C4-2B (cell line): ENCODE data around the gene AKNA.

ENCODE experiments used
- H3K27ac ChIP-seq: fragments of 450-650 bp; 2 replicates; pipeline ENCODE4 v1.5.1; 2017
- CTCF ChIP-seq: fragments of 450-650 bp; conservative IDR thresholded peaks from 2 replicates; pipeline ENCODE4 v1.5.1; 2017; ENCODE audit warnings: mild to moderate bottlenecking
- ZFX ChIP-seq: fragments of 450-650 bp; IDR thresholded peaks from 2 replicates; pipeline ENCODE4 v1.6.1; 2017

Gene AKNA

GRCh38 chr9:114383521-114384231 is 4.1 kb downstream of the AKNA start:
- no peak for TF ChIP-seq ZFX
- no peak for TF ChIP-seq CTCF
- H3K27ac ChIP-seq = no peak overlapping the region

- no peak overlapping the region for H3K27ac ChIP-seq
- TF ChIP-seq ZFX (no peak), CTCF (no peak)
These were observed 4.9 kb downstream of the AKNA start for GRCh38 chr9:114382699-114383520.

GRCh38 chr9:114378883-114379282 is 8.9 kb downstream of the AKNA start:
- no peak for TF ChIP-seq ZFX
- TF ChIP-seq CTCF = no peak
- H3K27ac ChIP-seq = no peak overlapping the region

- TF ChIP-seq CTCF = no peak
- TF ChIP-seq ZFX = no peak
- no peak overlapping the region for H3K27ac ChIP-seq
These were observed 9.8 kb downstream of the AKNA start for GRCh38 chr9:114378016-114378415.

- H3K27ac ChIP-seq = no peak overlapping the region
These were observed 11.0 kb downstream of the AKNA start for GRCh38 chr9:114376586-114377445.

More at GRCh38 chr9:114376586-114377445, 11.0 kb downstream of the AKNA start:
- TF ChIP-seq CTCF (no peak), ZFX (no peak)
